IPS-NIHi11 (cell line): Measurements from ENCODE around the gene TM2D3.

ENCODE experiments used
- DNase-seq: peaks from one replicate; pipeline ENCODE4 v3.0.0; 2012; ENCODE audit warnings: mixed read lengths, low spot score

Gene TM2D3

GRCh38 chr15:101604124-101604874, 47.9 kb downstream of the TM2D3 start:
- DNase-seq: no peak

DNA sequence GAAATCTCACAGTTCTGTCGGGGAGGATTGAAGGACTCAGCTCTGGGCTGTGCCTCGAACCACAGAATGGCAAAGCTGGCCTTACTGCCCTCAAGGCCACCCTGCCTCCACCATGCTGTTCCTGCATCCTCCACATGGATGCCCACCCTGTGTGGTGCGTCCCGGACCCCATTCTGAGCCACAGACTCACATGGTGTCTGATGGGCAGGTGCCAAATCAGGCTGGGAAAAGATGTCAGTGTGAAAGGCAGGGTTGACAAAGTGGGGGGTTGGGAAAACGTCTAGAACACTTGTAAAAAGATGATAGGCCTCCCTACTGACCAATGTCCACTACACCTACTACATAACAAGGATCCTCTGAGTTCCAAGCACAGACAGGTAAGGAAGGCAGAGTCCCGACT, 49.4 kb downstream of the TM2D3 start:
- DNase-seq: no peak

GRCh38 chr15:101600035-101600434, 52.1 kb downstream of the TM2D3 start:
- DNase-seq: no peak

DNA sequence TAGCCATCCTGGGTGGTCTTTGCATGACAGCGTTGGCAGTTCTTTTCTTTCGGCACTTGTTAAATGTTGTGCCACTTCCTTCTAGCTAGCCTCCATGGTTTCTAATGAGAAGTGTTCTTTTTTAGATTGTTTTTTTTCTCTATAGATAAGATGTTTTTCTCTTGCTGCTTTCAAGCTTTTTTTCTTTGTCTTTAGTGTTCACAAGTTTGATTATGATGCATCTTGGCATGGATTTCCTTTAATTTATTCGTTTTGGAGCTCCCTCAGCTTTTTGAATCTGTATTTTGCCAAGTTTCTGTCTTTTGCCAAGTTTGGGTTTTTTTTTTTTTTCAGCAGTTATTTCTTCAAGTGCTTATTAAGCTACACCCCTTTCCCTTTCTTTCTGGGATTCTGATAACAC, 53.1 kb downstream of the TM2D3 start:
- no peak for DNase-seq

DNA sequence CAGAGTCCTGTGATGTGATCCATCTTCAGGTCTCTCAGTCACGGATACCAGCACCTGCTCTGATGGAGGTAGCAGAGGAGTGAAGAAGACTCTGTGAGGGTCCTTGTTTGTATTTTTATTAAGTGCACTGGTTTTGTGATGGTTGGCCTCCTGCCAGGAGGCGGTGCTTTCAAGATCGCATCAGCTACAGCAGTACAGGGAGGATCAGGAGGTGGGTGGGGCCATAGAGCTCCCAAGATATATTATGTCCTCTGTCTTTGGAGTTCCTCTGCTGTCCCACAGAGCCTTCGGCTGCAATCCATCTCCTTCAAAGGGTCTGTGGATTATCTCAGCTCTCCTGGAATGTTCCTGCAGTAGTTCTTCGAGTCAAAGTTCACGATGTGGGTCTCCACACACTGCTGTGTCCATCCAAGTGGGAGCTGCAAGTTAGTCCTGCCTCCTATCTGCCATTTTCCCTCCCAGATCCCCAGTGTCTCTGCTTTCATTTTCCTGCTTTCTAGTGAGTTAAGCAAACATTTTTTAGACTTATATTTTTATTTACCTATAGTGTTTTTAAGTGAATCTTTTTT, 54.7 kb downstream of the TM2D3 start:
- no peak for DNase-seq

GRCh38 chr15:101596633-101597032, 55.5 kb downstream of the TM2D3 start:
- DNase-seq: no peak
